Endothelial cell of umbilical vein (primary cell): ENCODE data around the gene CA5A. TPM values are rescaled to one million over a fixed set of nuclear protein-coding genes. Genes with fewer than 3 reads are reported as not detected.
"Not testable (repeated sequence)": the region's sequence is repeated elsewhere in the genome, so short reads cannot be mapped to it uniquely, and the experiment has no call there.

Experiments used
- BruUV-seq: library from RNA; stranded (reverse); fragments of 400-500 nt; replicated peaks from 2 replicates; lab custom pipeline; 2021; lab: Mats Ljungman, UMichigan
- CTCF ChIA-PET: fragments of 300-600, 350-600 bp; sonication (Branson Sonifier 250); formaldehyde crosslinking; loops from one replicate; lab custom pipeline; 2021; ENCODE audit warnings: antibody characterized with exemption, inconsistent platforms; lab: Charles Lee
- POLR2A ChIA-PET: fragments of 300-600, 350-600 bp; sonication (Branson Sonifier 250); formaldehyde crosslinking; loops from one replicate; lab custom pipeline; 2021; ENCODE audit warnings: antibody characterized with exemption, inconsistent platforms; lab: Charles Lee
- DNase-seq: peaks from one replicate; pipeline ENCODE4 v3.0.0-alpha.2; 2011; ENCODE audit warnings: low read depth, low spot score
- FAIRE-seq: peaks from 2 replicates; lab custom pipeline; 2011; peaks lifted over from hg19 to GRCh38; lab: Jason Lieb, UNC
- H2AFZ ChIP-seq: 2 replicates; pipeline ENCODE4 v1.6.0; 2012; ENCODE audit warnings: low read depth, low read length, control low read depth, inconsistent platforms
- H3K27ac ChIP-seq: 2 replicates; pipeline ENCODE4 v1.5.1; 2011; ENCODE audit warnings: low read depth, mild to moderate bottlenecking, control low read depth, low read length, moderate library complexity; ENCODE audit not compliant: insufficient read depth
- H3K27me3 ChIP-seq, 2 experiments: 2 replicates each; pipeline versions ENCODE4 v1.6.0 to v1.6.1; 2011; ENCODE audit warnings: low read length in 2 of 2, mixed read lengths in 1 of 2; ENCODE audit not compliant: control insufficient read depth in 2 of 2, insufficient read depth in 2 of 2
- H3K36me3 ChIP-seq, 2 experiments: 2 replicates in 1 of 2; 3 replicates in 1 of 2; pipeline ENCODE4 v1.5.1; 2011; ENCODE audit warnings: low read length in 2 of 2, mild to moderate bottlenecking in 1 of 2, moderate library complexity in 1 of 2; ENCODE audit not compliant: control insufficient read depth in 2 of 2, insufficient read depth in 2 of 2; ENCODE audit errors: extremely low read depth in 1 of 2
- H3K4me1 ChIP-seq: 3 replicates; pipeline ENCODE4 v1.5.1; 2011; ENCODE audit warnings: mild to moderate bottlenecking, low read length; ENCODE audit not compliant: control insufficient read depth, insufficient read depth; ENCODE audit errors: extremely low read depth
- H3K4me2 ChIP-seq: 2 replicates; pipeline ENCODE4 v1.6.1; 2011; ENCODE audit warnings: low read length, control low read depth, mixed read lengths; ENCODE audit not compliant: insufficient read depth
- H3K4me3 ChIP-seq, 3 experiments: fragments of 200-600 bp in 1 of 3; sonication (generic), shearing (Covaris generic) in 1 of 3; replicated peaks in 1 of 3; 2 replicates each; pipeline ENCODE4 v1.5.1; 2011 to 2016; ENCODE audit warnings: control low read depth in 3 of 3, low read length in 3 of 3, mild to moderate bottlenecking in 2 of 3, inconsistent platforms in 1 of 3, low read depth in 1 of 3, moderate library complexity in 1 of 3; ENCODE audit not compliant: insufficient read depth in 1 of 3
- H3K79me2 ChIP-seq: 2 replicates; pipeline ENCODE4 v1.6.0; 2012; ENCODE audit warnings: low read length, inconsistent platforms; ENCODE audit not compliant: control insufficient read depth, insufficient read depth
- H3K9ac ChIP-seq: replicated peaks from 2 replicates; pipeline ENCODE3; 2011; ENCODE audit warnings: low read length, control low read depth; ENCODE audit not compliant: insufficient read depth; ENCODE audit errors: extremely low read depth
- H3K9me1 ChIP-seq: replicated peaks from 3 replicates; pipeline ENCODE4 v1.6.0; 2011; ENCODE audit warnings: mild to moderate bottlenecking, low read length; ENCODE audit not compliant: control insufficient read depth, insufficient read depth; ENCODE audit errors: extremely low read depth
- H3K9me3 ChIP-seq: replicated peaks from 2 replicates; pipeline ENCODE4 v1.5.1; 2012; ENCODE audit warnings: low read length, inconsistent platforms; ENCODE audit not compliant: control insufficient read depth, insufficient read depth
- H4K20me1 ChIP-seq: replicated peaks from 2 replicates; pipeline ENCODE3; 2011; ENCODE audit warnings: mild to moderate bottlenecking, low read length; ENCODE audit not compliant: control insufficient read depth, insufficient read depth; ENCODE audit errors: extremely low read depth
- EZH2 ChIP-seq: IDR thresholded peaks from 2 replicates; pipeline ENCODE4 v1.6.1; 2012; ENCODE audit warnings: borderline replicate concordance, low read depth, mild to moderate bottlenecking, moderate library complexity, low read length, inconsistent platforms; ENCODE audit not compliant: severe bottlenecking
- JUN ChIP-seq: IDR thresholded peaks from 2 replicates; pipeline ENCODE4 v1.6.1; 2011; ENCODE audit warnings: borderline replicate concordance, low read depth; ENCODE audit not compliant: insufficient read length, insufficient read depth
- MAX ChIP-seq: IDR thresholded peaks from 2 replicates; pipeline ENCODE4 v1.6.1; 2011; ENCODE audit not compliant: insufficient read depth, insufficient read length
- MYC ChIP-seq: IDR thresholded peaks from one replicate; pipeline ENCODE4 v1.6.1; 2011; ENCODE audit warnings: mild to moderate bottlenecking, low read depth, low read length
- POLR2A ChIP-seq: IDR thresholded peaks from 2 replicates; pipeline ENCODE4 v1.6.1; 2012; ENCODE audit warnings: low read depth, mild to moderate bottlenecking, control low read depth, low read length
- POLR2AphosphoS5 ChIP-seq: IDR thresholded peaks from 2 replicates; pipeline ENCODE4 v1.6.1; 2012; ENCODE audit warnings: low read depth, mild to moderate bottlenecking, control low read depth, low read length, moderate library complexity; ENCODE audit not compliant: insufficient read depth
- dilution Hi-C: fragments of 300-500 bp; cut with MboI; formaldehyde crosslinking; loops from one replicate; pipeline ENCODE4 v1.15.0; 2019; ENCODE audit warnings: low sequenced_read_pairs; ENCODE audit not compliant: extremely low pct_ligation_motif_present
- intact Hi-C: fragments of 100-400 bp; cut with micrococcal nuclease; formaldehyde crosslinking; loops from one replicate; pipeline ENCODE4 v1.10.0; 2022
- polyA plus RNA-seq, 4 experiments: library from polyadenylated mRNA; depleted of rRNA in 3 of 4; stranded (reverse) in 3 of 4; unstranded in 1 of 4; fragments of >200 nt; gene quantifications; 2 replicates each; pipeline versions ENCODE4 v1.2.1 to v1.2.3, GENCODE V29; 2011 to 2012; ENCODE audit warnings: missing spikeins in 1 of 4
- total RNA-seq: library from RNA; stranded (reverse); gene quantifications from 2 replicates; pipeline ENCODE4 v1.2.3, GENCODE V29; 2021
- TF ChIP-seq, protein P1 (sequence below), 2 donors: IDR thresholded peaks; 1 replicate in 1 of 2; 2 replicates in 1 of 2; pipeline ENCODE4 v1.5.1; 2011; ENCODE audit warnings: low read length in 2 of 2, mild to moderate bottlenecking in 2 of 2, moderate library complexity in 2 of 2, control low read depth in 1 of 2, inconsistent platforms in 1 of 2, low read depth in 1 of 2; ENCODE audit not compliant: insufficient read depth in 1 of 2; ENCODE audit errors: extremely low read depth in 1 of 2

CA5A gene
- total and polyA plus RNA-seq, 2 donors (not counting 3 experiments of a cell fraction or from before 2014, with no cell fraction given) = not detected

DNA sequence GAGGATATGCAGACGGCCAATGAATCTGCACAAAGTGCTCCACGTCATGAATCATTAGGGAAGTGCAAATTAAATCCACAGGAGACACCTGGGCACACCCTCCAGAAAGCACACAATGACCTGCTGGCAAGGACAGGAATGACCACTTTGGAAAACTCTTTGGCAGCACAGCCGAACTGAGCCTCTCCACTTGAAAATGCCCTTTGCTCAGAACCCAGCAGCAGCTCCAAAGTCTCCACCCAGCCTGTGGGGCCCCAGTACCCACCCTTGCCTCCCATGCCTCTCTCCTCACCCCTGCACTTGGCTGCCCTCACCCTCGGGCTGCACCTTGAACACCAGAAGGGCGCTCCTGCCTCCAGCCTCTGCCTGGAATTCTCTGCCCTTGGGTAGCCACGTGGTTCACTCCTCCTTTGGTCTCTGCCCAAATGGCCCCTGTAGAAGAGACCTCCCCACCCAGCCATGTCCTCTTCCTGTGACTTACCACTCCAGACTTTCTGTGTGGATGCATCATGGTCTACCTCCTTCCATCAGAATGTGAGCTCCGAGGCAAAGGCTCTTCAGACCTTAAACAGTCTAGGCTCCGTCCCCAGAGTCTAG lies 50.9 kb downstream of the CA5A start:
- H2AFZ ChIP-seq, intact Hi-C loops, H3K9me3 ChIP-seq, DNase-seq, H3K9me1 ChIP-seq, BruUV-seq, H4K20me1 ChIP-seq, H3K4me3 ChIP-seq, dilution Hi-C loops, POLR2A ChIA-PET, H3K79me2 ChIP-seq, FAIRE-seq, H3K36me3 ChIP-seq, H3K4me1 ChIP-seq, CTCF ChIA-PET, H3K4me2 ChIP-seq, H3K27ac ChIP-seq, H3K9ac ChIP-seq, H3K27me3 ChIP-seq: not testable (repeated sequence)

DNA sequence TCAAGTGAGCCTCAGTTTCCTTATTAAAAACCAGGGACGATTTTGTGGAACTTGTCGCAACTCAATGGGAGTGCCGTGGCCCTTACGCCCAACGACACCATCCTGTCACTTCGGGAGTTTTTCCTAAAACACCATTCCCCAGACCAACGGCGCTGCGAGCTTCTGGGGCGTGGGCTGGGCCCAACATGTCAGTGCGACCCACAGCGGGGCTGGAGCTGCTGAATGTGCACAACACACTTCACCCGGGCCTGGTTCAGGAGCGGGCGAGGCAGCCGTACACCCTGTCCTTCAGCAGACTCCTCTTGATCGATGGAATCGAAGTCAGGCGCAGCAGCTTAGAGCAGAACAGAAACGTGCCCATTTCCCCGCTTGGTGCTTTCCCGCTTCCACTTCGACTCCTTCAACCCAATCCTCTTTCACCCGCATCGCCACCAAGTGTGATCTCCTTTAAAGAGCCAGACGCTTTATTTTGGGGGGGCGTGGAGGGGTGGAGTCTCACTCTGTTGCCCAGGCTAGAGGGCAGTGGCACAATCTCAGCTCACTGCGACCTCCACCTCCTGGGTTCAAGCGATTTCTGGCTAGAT lies 53.8 kb downstream of the CA5A start:
- ChIA-PET POLR2A (no interaction called here), CTCF (interaction anchor here (1.8 kb wide), 1 partner anchor 103 kb away, joined by 7 read pairs; no protein-coding TSS in a partner anchor)
- Histone ChIP-seq H3K4me1 (no peaks in the 10 kb centered on the region), H3K36me3 (no peaks in the 10 kb centered on the region), H4K20me1 (no peaks in the 10 kb centered on the region), H3K9ac (no peak overlapping the region), H3K9me3 (no peaks in the 10 kb centered on the region), H3K27me3 (peaks cover 4 to 6% of the 10 kb centered on the region in 2 experiments), H3K4me2 (no peak overlapping the region), H2AFZ (no peak overlapping the region), H3K4me3 (no peak overlapping the region), H3K9me1 (no peaks in the 10 kb centered on the region), H3K79me2 (no peaks in the 10 kb centered on the region), H3K27ac (no peak overlapping the region)
- BruUV-seq = no TSS peak
- intact Hi-C loops (no loop called here), dilution Hi-C loops (no loop called here)
- TF ChIP-seq POLR2AphosphoS5 = no peak
- no peak for TF ChIP-seq JUN
- no peak for TF ChIP-seq POLR2A
- no peak for TF ChIP-seq EZH2
- no peak for TF ChIP-seq MAX
- TF ChIP-seq MYC = no peak
- TF ChIP-seq, protein P1, sequence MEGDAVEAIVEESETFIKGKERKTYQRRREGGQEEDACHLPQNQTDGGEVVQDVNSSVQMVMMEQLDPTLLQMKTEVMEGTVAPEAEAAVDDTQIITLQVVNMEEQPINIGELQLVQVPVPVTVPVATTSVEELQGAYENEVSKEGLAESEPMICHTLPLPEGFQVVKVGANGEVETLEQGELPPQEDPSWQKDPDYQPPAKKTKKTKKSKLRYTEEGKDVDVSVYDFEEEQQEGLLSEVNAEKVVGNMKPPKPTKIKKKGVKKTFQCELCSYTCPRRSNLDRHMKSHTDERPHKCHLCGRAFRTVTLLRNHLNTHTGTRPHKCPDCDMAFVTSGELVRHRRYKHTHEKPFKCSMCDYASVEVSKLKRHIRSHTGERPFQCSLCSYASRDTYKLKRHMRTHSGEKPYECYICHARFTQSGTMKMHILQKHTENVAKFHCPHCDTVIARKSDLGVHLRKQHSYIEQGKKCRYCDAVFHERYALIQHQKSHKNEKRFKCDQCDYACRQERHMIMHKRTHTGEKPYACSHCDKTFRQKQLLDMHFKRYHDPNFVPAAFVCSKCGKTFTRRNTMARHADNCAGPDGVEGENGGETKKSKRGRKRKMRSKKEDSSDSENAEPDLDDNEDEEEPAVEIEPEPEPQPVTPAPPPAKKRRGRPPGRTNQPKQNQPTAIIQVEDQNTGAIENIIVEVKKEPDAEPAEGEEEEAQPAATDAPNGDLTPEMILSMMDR (IDR thresholded peaks at IDR 0.05; ENCODE audit: extremely low read depth in 1 of 2, insufficient read depth in 1 of 2, low read depth in 1 of 2, low read length in 2 of 2) = no peak
- no peak for FAIRE-seq
- no peak for DNase-seq
